A549 (cell line): Measurements from ENCODE around the gene NCOA5. TPM values are rescaled to one million over a fixed set of nuclear protein-coding genes. Genes with fewer than 3 reads are reported as not detected.
A peak's percentile ranks its signal among the peaks of the same experiment; 100 is the strongest.

ENCODE experiments used
- ATAC-seq, 2 experiments: fragments of 200-7000 bp in 1 of 2; fragments of >200 bp in 1 of 2; cut with Nextera tagmentation in 1 of 2; cut with Tn5 transposase in 1 of 2; 3 replicates each; pipeline versions ENCODE4 v1.8.0 to v1.9.1; 2018 to 2020; ENCODE audit warnings: mild to moderate bottlenecking in 1 of 2, moderate library complexity in 1 of 2
- CTCF ChIA-PET: fragments of 300-600 bp; sonication (Branson Sonifier 250); formaldehyde crosslinking; extraction: SDS; loops from one replicate; lab custom pipeline; 2021; ENCODE audit warnings: antibody characterized with exemption, inconsistent platforms; lab: Yijun Ruan, JAX
- POLR2A ChIA-PET: fragments of 350-600 bp; formaldehyde crosslinking; extraction: SDS; loops from one replicate; lab custom pipeline; 2021; ENCODE audit warnings: antibody characterized with exemption, inconsistent platforms; lab: Yijun Ruan, JAX
- DNase-seq, 2 experiments: peaks; one replicate each; pipeline versions ENCODE4 v3.0.0 to v3.0.0-alpha.2; 2011 to 2016; ENCODE audit warnings: low read depth in 1 of 2, low spot score in 1 of 2
- FAIRE-seq: peaks from 2 replicates; lab custom pipeline; 2011; peaks lifted over from hg19 to GRCh38; lab: Jason Lieb, UNC
- H3K27ac ChIP-seq, 2 experiments: fragments of >200 bp; sonication (Bioruptor Twin); formaldehyde crosslinking; 3 replicates each; pipeline ENCODE4 v1.5.1; 2016 to 2017
- H3K4me1 ChIP-seq: fragments of >200 bp; sonication (Bioruptor Twin); formaldehyde crosslinking; 3 replicates; pipeline ENCODE4 v1.6.1; 2016
- H3K4me2 ChIP-seq: fragments of >200 bp; sonication (Bioruptor Twin); formaldehyde crosslinking; 3 replicates; pipeline ENCODE4 v1.6.1; 2016
- H3K4me3 ChIP-seq: fragments of >200 bp; sonication (Bioruptor Twin); formaldehyde crosslinking; 3 replicates; pipeline ENCODE4 v1.5.1; 2016
- H3K9me3 ChIP-seq: fragments of >200 bp; sonication (Bioruptor Twin); formaldehyde crosslinking; 3 replicates; pipeline ENCODE4 v1.6.1; 2016
- CBX8 ChIP-seq: fragments of 200-600 bp; sonication (generic); IDR thresholded peaks from 2 replicates; pipeline ENCODE4 v1.6.1; 2016
- EHMT2 ChIP-seq: fragments of 200-600 bp; sonication (generic); IDR thresholded peaks from 2 replicates; pipeline ENCODE4 v1.6.1; 2016; ENCODE audit warnings: antibody characterized with exemption, low read depth, mild to moderate bottlenecking, moderate library complexity
- FOSL2 ChIP-seq, 2 experiments: fragments of 450-650 bp in 1 of 2; fragments of >200 bp in 1 of 2; sonication (Bioruptor Twin) in 1 of 2; formaldehyde crosslinking; IDR thresholded peaks; 2 replicates each; pipeline versions ENCODE4 v1.5.0 to v1.6.1; 2016 to 2020; ENCODE audit warnings: mild to moderate bottlenecking in 1 of 2, moderate library complexity in 1 of 2
- GATA3 ChIP-seq: IDR thresholded peaks from 2 replicates; pipeline ENCODE4 v1.6.1; 2012; ENCODE audit warnings: borderline replicate concordance
- HDAC2 ChIP-seq: fragments of 200-600 bp; sonication (generic); IDR thresholded peaks from 2 replicates; pipeline ENCODE4 v1.6.1; 2016
- HOXB13 ChIP-seq: fragments of 250-450 bp; sonication (Bioruptor Pico); IDR thresholded peaks from 2 replicates; pipeline ENCODE4 v1.5.0; 2020; ENCODE audit warnings: low read depth, mild to moderate bottlenecking, moderate library complexity
- HOXB5 ChIP-seq: fragments of 250-450 bp; sonication (Bioruptor Pico); IDR thresholded peaks from 2 replicates; pipeline ENCODE4 v1.5.0; 2020; ENCODE audit warnings: mild to moderate bottlenecking, moderate library complexity
- JUNB ChIP-seq: fragments of >200 bp; sonication (Bioruptor Twin); formaldehyde crosslinking; IDR thresholded peaks from 2 replicates; pipeline ENCODE4 v1.6.1; 2016
- KDM1A ChIP-seq: fragments of 200-600 bp; sonication (generic); IDR thresholded peaks from 2 replicates; pipeline ENCODE4 v1.6.1; 2016; ENCODE audit warnings: low read depth, mild to moderate bottlenecking
- KDM5A ChIP-seq: fragments of 200-600 bp; sonication (generic); IDR thresholded peaks from 2 replicates; pipeline ENCODE4 v1.6.1; 2016; ENCODE audit warnings: antibody characterized with exemption, mild to moderate bottlenecking
- MAFK ChIP-seq: fragments of 450-650 bp; IDR thresholded peaks from 2 replicates; pipeline ENCODE4 v1.6.1; 2014; ENCODE audit not compliant: partially characterized antibody
- MAZ ChIP-seq: fragments of 150-350 bp; IDR thresholded peaks from 2 replicates; pipeline ENCODE4 v1.6.1; 2014; ENCODE audit warnings: antibody characterized with exemption, low read depth, low read length, borderline replicate concordance
- RCOR1 ChIP-seq: fragments of 150-350 bp; IDR thresholded peaks from 2 replicates; pipeline ENCODE4 v1.6.1; 2014; ENCODE audit warnings: antibody characterized with exemption, low read length, low read depth
- SMC3 ChIP-seq: fragments of >200 bp; sonication (Bioruptor Twin); formaldehyde crosslinking; IDR thresholded peaks from 3 replicates; pipeline ENCODE4 v1.6.1; 2018; ENCODE audit warnings: inconsistent platforms
- ZFP36 ChIP-seq: fragments of 450-650 bp; IDR thresholded peaks from 2 replicates; pipeline ENCODE4 v1.6.1; 2014; ENCODE audit warnings: borderline replicate concordance; ENCODE audit not compliant: partially characterized antibody
- WGBS: methylation state at CpG from one replicate; pipeline ENCODE4 v1.1.6; 2017; ENCODE audit errors: missing lambda C conversion rate; 5-methylcytosine and 5-hydroxymethylcytosine counted together
- polyA plus RNA-seq, 4 experiments: library from polyadenylated mRNA; depleted of rRNA in 3 of 4; stranded (reverse); fragments of >200 nt; fragmentation: RNase III in 1 of 4; extraction: RNeasy Plus Mini Kit Qiagen cat#74134 plus additional on column Dnase treatment in 1 of 4; gene quantifications; 2 replicates in 3 of 4; 3 replicates in 1 of 4; pipeline ENCODE4 v1.2.3, GENCODE V29; 2011 to 2017
- TF ChIP-seq, protein P1 (sequence below): fragments of 200-600 bp; sonication (generic); IDR thresholded peaks from 2 replicates; pipeline ENCODE4 v1.6.1; 2016; ENCODE audit warnings: antibody characterized with exemption, mild to moderate bottlenecking, moderate library complexity
- TF ChIP-seq, protein P2 (sequence below): IDR thresholded peaks from 2 replicates; pipeline ENCODE4 v1.6.1; 2012; ENCODE audit warnings: low read depth, borderline replicate concordance
- TF ChIP-seq, protein P3 (sequence below): fragments of 250-450 bp; sonication (Bioruptor Pico); IDR thresholded peaks from 2 replicates; pipeline ENCODE4 v1.5.0; 2021; ENCODE audit warnings: mild to moderate bottlenecking, moderate library complexity, borderline replicate concordance
- TF ChIP-seq, protein P4 (sequence below): IDR thresholded peaks from 2 replicates; pipeline ENCODE4 v1.6.1; 2012
- TF ChIP-seq, protein P5 (sequence below): fragments of >200 bp; sonication (Bioruptor Twin); formaldehyde crosslinking; IDR thresholded peaks from 3 replicates; pipeline ENCODE4 v1.5.1; 2016

Gene NCOA5
- polyA plus RNA-seq, 2 of the 4 experiments (the other 2 are of a cell fraction), result 27.2 to 28.0 TPM

DNA sequence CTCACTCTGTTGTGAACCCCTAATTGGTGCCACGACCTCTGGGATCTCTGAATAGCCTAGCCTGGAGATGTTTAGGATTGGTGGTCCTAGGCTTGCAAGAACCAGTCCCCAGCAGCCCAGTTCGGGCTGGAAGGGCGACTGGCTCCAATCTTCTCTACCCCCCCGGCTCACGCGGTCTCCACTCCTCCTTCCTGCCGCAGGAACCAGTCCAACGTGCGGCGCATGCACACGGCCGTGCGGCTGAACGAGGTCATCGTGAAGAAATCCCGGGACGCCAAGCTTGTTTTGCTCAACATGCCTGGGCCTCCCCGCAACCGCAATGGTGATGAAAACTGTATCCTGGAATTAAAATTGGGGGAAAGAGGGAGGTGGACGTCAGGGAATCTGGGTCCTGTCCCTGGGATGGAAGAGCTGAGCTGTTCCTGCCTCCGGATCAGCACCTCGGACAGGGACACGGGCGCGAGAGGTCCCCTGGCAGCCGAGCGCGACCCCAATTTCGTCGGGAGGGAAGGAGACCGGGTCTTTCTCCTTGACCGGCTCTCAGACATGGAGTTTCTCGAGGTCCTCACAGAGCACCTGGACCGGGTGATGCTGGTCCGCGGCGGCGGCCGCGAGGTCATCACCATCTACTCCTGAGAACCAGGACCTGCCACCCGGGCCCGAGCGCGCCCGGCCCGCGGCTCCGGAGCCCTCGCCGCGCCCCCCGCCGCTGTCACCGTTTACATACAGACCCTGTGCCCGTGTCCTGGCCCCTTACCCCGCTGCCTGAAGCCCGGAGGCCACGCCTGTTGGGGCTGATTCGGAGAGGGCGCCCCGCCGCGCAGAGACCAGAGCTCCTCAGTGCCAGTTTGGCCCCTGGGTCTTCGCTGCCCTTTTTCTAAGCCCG lies 32.5 kb downstream of the NCOA5 start:
- ATAC-seq (no peak), DNase-seq (no peak), FAIRE-seq (no peak)
- H3K27ac ChIP-seq, result no peak overlapping the region
- no peaks in the 10 kb centered on the region for H3K9me3 ChIP-seq
- TF ChIP-seq, protein P1, sequence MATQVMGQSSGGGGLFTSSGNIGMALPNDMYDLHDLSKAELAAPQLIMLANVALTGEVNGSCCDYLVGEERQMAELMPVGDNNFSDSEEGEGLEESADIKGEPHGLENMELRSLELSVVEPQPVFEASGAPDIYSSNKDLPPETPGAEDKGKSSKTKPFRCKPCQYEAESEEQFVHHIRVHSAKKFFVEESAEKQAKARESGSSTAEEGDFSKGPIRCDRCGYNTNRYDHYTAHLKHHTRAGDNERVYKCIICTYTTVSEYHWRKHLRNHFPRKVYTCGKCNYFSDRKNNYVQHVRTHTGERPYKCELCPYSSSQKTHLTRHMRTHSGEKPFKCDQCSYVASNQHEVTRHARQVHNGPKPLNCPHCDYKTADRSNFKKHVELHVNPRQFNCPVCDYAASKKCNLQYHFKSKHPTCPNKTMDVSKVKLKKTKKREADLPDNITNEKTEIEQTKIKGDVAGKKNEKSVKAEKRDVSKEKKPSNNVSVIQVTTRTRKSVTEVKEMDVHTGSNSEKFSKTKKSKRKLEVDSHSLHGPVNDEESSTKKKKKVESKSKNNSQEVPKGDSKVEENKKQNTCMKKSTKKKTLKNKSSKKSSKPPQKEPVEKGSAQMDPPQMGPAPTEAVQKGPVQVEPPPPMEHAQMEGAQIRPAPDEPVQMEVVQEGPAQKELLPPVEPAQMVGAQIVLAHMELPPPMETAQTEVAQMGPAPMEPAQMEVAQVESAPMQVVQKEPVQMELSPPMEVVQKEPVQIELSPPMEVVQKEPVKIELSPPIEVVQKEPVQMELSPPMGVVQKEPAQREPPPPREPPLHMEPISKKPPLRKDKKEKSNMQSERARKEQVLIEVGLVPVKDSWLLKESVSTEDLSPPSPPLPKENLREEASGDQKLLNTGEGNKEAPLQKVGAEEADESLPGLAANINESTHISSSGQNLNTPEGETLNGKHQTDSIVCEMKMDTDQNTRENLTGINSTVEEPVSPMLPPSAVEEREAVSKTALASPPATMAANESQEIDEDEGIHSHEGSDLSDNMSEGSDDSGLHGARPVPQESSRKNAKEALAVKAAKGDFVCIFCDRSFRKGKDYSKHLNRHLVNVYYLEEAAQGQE, result peak; percentile 88
- TF ChIP-seq HOXB5 (CRISPR knock-in tag), result no peak
- TF ChIP-seq RCOR1, result no peak
- ChIA-PET POLR2A (no interaction called here), CTCF (interaction anchor here (0.9 to 2.3 kb wide), 6 partner anchors 10 to 88 kb away, joined by 3 to 6 read pairs (median 3); no protein-coding TSS in a partner anchor)
- peaks cover 1% of the 10 kb centered on the region; the same call in 1 of the 3 replicates for H3K4me1 ChIP-seq
- no peak overlapping the region for H3K4me2 ChIP-seq
- 78% methylated on average over 65 of the region's 65 CpGs for whole genome bisulfite sequencing
- H3K4me3 ChIP-seq, result no peak overlapping the region

DNA sequence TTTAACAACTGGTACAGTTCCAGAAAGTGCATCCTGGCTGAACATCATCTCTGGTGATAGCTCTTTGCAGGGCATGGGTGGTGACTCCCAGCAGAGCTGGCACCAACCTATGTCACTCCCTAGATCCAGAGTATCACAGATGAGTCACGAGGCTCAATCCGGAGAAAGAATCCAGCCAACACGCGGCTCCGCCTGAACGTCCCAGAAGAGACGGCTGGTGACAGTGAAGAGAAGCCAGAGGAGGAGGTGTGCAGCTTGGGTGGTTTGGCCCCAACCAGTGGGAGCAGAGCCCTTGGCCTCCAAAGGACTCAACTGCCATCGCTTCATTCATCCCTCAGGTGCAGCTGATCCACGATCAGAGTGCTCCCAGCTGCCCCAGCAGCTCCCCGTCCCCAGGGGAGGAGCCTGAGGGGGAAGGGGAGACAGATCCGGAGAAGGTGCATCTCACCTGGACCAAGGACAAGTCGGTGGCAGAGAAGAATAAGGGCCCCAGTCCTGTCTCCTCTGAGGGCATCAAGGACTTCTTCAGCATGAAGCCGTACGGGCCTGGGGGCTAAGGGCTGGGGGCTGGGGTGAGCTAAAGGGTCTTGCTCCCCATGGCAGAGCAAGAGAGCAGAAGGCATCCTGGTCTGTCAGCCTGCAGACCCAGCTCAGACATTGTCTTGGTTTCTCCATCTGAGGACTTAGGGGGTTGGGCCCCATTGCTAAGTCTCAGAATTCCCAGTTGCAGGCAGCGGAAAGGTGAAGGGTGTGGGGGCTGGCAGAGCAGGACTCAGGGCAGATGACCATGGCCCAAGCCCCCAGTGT lies 33.5 kb downstream of the NCOA5 start:
- H3K4me1 ChIP-seq, result peaks cover 8% of the 10 kb centered on the region; the same call in 2 of the 3 replicates
- no peak for DNase-seq
- WGBS, result 38% methylated on average over 15 of the region's 15 CpGs
- TF ChIP-seq HDAC2 (no peak), HOXB13 (CRISPR knock-in tag) (no peak)
- TF ChIP-seq, all 56 proteins: peak for 0
- ATAC-seq (no peak), FAIRE-seq (no peak)
- CTCF ChIA-PET, result interaction anchor here (0.7 to 1.9 kb wide), 7 partner anchors 10 to 87 kb away, joined by 3 to 4 read pairs (median 3); partner anchors contain the start of gene SLC12A5
- Histone ChIP-seq H3K9me3 (no peaks in the 10 kb centered on the region), H3K4me3 (no peak overlapping the region), H3K27ac (no peak overlapping the region), H3K4me2 (no peak overlapping the region)
- POLR2A ChIA-PET, result no interaction called here

DNA sequence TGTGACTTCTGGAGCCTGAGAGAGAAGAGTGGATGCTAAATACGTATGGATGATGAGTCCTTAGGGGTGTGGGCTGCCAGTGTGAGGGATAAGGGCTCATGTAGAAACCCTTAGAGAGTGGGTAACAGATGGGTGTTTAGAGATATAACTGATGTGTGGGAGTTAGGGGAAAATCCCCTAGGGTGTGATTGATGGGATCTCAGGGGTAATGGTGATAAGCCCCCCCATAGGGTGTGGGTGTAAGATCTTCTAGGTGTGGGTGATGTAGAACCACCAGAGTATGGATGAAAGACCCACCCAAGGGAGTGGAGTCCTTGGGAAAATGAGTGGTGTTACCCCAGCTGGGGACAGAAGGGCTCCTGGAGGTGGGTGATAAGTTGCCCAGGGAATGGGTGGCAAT lies 34.5 kb downstream of the NCOA5 start:
- Histone ChIP-seq H3K27ac (no peak overlapping the region), H3K4me3 (no peak overlapping the region), H3K4me2 (no peak overlapping the region), H3K9me3 (no peaks in the 10 kb centered on the region), H3K4me1 (peaks cover 8% of the 10 kb centered on the region; the same call in 2 of the 3 replicates)
- WGBS, result 7% methylated on average over 1 of the region's 1 CpG
- POLR2A ChIA-PET, result no interaction called here
- DNase-seq (no peak), ATAC-seq (no peak), FAIRE-seq (no peak)
- CTCF ChIA-PET, result interaction anchor here (1.0 to 1.9 kb wide), 3 partner anchors 26 to 42 kb away, joined by 3 to 4 read pairs (median 3); partner anchors contain the start of gene SLC12A5
- TF ChIP-seq, protein P2, sequence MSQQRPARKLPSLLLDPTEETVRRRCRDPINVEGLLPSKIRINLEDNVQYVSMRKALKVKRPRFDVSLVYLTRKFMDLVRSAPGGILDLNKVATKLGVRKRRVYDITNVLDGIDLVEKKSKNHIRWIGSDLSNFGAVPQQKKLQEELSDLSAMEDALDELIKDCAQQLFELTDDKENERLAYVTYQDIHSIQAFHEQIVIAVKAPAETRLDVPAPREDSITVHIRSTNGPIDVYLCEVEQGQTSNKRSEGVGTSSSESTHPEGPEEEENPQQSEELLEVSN, result no peak
- TF ChIP-seq MAFK (no peak), JUNB (no peak), KDM1A (no peak), MAZ (no peak), FOSL2 (IDR thresholded peaks at IDR 0.05) (no peak), FOSL2 (CRISPR knock-in tag; IDR thresholded peaks at IDR 0.05) (no peak), KDM5A (no peak), HOXB13 (CRISPR knock-in tag) (no peak), EHMT2 (no peak), CBX8 (no peak), SMC3 (no peak), ZFP36 (no peak), GATA3 (no peak)
- TF ChIP-seq, protein P3, sequence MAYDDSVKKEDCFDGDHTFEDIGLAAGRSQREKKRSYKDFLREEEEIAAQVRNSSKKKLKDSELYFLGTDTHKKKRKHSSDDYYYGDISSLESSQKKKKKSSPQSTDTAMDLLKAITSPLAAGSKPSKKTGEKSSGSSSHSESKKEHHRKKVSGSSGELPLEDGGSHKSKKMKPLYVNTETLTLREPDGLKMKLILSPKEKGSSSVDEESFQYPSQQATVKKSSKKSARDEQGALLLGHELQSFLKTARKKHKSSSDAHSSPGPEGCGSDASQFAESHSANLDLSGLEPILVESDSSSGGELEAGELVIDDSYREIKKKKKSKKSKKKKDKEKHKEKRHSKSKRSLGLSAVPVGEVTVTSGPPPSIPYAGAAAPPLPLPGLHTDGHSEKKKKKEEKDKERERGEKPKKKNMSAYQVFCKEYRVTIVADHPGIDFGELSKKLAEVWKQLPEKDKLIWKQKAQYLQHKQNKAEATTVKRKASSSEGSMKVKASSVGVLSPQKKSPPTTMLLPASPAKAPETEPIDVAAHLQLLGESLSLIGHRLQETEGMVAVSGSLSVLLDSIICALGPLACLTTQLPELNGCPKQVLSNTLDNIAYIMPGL, result no peak
- TF ChIP-seq, protein P4, sequence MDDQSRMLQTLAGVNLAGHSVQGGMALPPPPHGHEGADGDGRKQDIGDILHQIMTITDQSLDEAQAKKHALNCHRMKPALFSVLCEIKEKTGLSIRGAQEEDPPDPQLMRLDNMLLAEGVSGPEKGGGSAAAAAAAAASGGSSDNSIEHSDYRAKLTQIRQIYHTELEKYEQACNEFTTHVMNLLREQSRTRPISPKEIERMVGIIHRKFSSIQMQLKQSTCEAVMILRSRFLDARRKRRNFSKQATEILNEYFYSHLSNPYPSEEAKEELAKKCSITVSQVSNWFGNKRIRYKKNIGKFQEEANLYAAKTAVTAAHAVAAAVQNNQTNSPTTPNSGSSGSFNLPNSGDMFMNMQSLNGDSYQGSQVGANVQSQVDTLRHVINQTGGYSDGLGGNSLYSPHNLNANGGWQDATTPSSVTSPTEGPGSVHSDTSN, result no peak
- TF ChIP-seq, protein P5, sequence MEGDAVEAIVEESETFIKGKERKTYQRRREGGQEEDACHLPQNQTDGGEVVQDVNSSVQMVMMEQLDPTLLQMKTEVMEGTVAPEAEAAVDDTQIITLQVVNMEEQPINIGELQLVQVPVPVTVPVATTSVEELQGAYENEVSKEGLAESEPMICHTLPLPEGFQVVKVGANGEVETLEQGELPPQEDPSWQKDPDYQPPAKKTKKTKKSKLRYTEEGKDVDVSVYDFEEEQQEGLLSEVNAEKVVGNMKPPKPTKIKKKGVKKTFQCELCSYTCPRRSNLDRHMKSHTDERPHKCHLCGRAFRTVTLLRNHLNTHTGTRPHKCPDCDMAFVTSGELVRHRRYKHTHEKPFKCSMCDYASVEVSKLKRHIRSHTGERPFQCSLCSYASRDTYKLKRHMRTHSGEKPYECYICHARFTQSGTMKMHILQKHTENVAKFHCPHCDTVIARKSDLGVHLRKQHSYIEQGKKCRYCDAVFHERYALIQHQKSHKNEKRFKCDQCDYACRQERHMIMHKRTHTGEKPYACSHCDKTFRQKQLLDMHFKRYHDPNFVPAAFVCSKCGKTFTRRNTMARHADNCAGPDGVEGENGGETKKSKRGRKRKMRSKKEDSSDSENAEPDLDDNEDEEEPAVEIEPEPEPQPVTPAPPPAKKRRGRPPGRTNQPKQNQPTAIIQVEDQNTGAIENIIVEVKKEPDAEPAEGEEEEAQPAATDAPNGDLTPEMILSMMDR, result no peak
